Measurements from ENCODE around the gene TSPEAR. TPM values are rescaled to one million over a fixed set of nuclear protein-coding genes. Genes with fewer than 3 reads are reported as not detected.

The TSPEAR gene
- total RNA-seq, 4 donors from 2014 or later: not detected

DNA sequence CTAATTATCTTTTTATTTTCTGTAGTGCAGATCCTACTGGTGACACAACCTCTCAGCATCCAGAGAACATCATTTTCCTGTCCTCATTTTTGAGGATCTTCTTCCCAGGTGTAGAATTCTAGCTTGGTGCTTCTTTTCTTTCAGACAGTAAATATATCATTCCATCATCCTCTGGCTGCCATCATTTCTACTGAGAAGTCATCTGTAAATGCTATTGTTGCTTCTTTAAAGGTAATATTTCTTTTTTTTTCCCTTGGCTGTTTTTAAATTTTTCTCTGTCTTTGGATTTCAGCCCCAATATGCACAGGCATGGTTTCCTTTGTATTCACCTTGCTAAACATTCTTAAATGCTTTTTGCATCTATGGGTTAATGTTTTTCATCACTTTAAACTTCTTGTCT is 87.8 kb downstream of the TSPEAR start:
- H3K4me3 ChIP-seq: no peak overlapping the region
- peaks cover 0 to 50% (median 9%) of the 10 kb centered on the region in 4 donors for H3K9me3 ChIP-seq
- H3K27me3 ChIP-seq: peaks cover 0 to 12% of the 10 kb centered on the region in 2 donors
- H3K36me3 ChIP-seq: no peaks in the 10 kb centered on the region
- H3K27ac ChIP-seq: no peak overlapping the region
- DNase-seq (ENCODE audit: low spot score in 2 of 2): no peak
- TF ChIP-seq EP300 (IDR thresholded peaks at IDR 0.05) (no peak), POLR2A (IDR thresholded peaks at IDR 0.05) (no peak)
- TF ChIP-seq, protein P1, sequence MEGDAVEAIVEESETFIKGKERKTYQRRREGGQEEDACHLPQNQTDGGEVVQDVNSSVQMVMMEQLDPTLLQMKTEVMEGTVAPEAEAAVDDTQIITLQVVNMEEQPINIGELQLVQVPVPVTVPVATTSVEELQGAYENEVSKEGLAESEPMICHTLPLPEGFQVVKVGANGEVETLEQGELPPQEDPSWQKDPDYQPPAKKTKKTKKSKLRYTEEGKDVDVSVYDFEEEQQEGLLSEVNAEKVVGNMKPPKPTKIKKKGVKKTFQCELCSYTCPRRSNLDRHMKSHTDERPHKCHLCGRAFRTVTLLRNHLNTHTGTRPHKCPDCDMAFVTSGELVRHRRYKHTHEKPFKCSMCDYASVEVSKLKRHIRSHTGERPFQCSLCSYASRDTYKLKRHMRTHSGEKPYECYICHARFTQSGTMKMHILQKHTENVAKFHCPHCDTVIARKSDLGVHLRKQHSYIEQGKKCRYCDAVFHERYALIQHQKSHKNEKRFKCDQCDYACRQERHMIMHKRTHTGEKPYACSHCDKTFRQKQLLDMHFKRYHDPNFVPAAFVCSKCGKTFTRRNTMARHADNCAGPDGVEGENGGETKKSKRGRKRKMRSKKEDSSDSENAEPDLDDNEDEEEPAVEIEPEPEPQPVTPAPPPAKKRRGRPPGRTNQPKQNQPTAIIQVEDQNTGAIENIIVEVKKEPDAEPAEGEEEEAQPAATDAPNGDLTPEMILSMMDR (IDR thresholded peaks at IDR 0.05): no peak
- H3K4me1 ChIP-seq: no peaks in the 10 kb centered on the region

DNA sequence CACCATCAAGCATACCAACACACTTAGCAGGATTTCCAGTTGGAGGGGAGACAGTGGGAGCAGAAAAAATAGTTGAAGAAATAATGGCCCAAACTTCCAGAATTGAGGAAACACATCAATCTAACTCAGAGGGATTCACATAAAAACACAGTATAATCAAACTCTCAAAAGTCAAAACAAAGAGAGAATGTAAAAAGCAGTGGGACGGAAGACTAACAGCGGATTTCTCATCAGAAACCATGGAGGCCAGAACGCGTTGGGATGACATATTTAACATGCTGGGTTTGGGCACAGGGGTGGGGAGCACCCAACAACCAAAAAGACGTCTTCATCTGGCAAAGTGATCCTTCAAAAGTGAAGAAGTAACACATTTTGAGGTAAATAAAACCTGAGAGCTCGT is 91.5 kb downstream of the TSPEAR start:
- WGBS, 2 donors: 84 to 86% methylated on average over 6 of the region's 6 CpGs

DNA sequence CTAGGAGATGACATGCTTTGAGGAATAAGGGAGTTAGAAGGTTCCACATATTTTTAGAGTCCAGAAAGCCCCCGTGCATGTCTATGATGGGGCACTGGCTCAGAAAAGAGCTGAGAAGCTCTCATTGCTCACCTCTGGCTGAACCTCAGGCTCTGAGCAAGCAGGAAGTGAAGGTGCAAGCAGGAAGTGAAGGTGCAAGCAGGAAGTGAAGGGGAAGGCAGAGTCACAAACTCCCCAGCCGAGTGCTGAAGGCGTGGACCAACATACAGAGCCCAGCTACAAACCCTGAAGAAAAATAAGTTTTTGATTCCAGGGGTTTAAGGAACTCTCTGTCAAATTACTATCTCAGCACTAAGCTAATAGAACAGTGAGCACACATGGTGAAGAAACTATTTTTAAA is 92.5 kb downstream of the TSPEAR start:
- Histone ChIP-seq H3K36me3 (no peaks in the 10 kb centered on the region), H3K4me3 (no peak overlapping the region), H3K27ac (peak overlapping the region in 1 of 4 donors; percentile 12), H3K27me3 (no peaks in the 10 kb centered on the region), H3K4me1 (no peaks in the 10 kb centered on the region), H3K9me3 (peaks cover 0 to 32% (median 5%) of the 10 kb centered on the region in 4 donors)
- DNase-seq (ENCODE audit: low spot score in 2 of 2): no peak
- TF ChIP-seq, protein P1 (IDR thresholded peaks at IDR 0.05): no peak
- no peak for TF ChIP-seq EP300 (IDR thresholded peaks at IDR 0.05)
- TF ChIP-seq POLR2A (IDR thresholded peaks at IDR 0.05): no peak
- WGBS, 2 donors: 59 to 70% methylated on average over 3 of the region's 3 CpGs

More for the DNA sequence above, 91.5 kb downstream of the TSPEAR start:
- H3K27ac ChIP-seq: no peak overlapping the region
- TF ChIP-seq, protein P1 (IDR thresholded peaks at IDR 0.05): no peak
- TF ChIP-seq POLR2A (IDR thresholded peaks at IDR 0.05) (no peak), EP300 (IDR thresholded peaks at IDR 0.05) (no peak)
- no peak for DNase-seq (ENCODE audit: low spot score in 2 of 2)
- H3K36me3 ChIP-seq: no peaks in the 10 kb centered on the region
- H3K9me3 ChIP-seq: peaks cover 0 to 42% (median 9%) of the 10 kb centered on the region in 4 donors
- no peaks in the 10 kb centered on the region for H3K4me1 ChIP-seq
- H3K4me3 ChIP-seq: no peak overlapping the region
- no peaks in the 10 kb centered on the region for H3K27me3 ChIP-seq

DNA sequence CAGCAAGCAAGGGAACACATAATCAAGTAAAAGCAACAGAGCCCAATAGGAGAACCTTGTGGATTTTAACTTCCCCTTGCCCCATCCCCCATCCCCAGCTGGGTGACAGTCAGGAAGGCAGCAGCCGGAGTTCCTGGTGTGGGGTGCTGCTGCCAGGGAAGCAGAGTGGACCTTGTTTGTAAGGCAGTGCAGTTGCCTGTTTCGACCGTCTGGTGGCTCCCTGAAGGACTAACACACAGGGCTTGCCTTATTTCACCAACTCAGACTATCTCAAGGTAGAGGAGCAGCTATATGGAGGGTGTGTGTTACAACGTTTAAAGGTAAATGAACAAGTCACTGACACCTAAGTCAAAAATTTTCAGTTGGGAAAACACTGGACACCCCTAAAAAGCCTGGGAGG is 92.9 kb downstream of the TSPEAR start:
- TF ChIP-seq EP300 (IDR thresholded peaks at IDR 0.05) (no peak), POLR2A (IDR thresholded peaks at IDR 0.05) (no peak)
- TF ChIP-seq, protein P1 (IDR thresholded peaks at IDR 0.05): no peak
- Histone ChIP-seq H3K4me3 (no peak overlapping the region), H3K27ac (peak overlapping the region in 1 of 4 donors; percentile 12), H3K4me1 (no peaks in the 10 kb centered on the region), H3K9me3 (peaks cover 0 to 28% (median 3%) of the 10 kb centered on the region in 4 donors), H3K36me3 (no peaks in the 10 kb centered on the region), H3K27me3 (no peaks in the 10 kb centered on the region)
- 10 to 23% methylated on average over 4 of the region's 4 CpGs for WGBS, 2 donors
- peak in 1 of 2 donors; percentile 25 for DNase-seq (ENCODE audit: low spot score in 2 of 2)

DNA sequence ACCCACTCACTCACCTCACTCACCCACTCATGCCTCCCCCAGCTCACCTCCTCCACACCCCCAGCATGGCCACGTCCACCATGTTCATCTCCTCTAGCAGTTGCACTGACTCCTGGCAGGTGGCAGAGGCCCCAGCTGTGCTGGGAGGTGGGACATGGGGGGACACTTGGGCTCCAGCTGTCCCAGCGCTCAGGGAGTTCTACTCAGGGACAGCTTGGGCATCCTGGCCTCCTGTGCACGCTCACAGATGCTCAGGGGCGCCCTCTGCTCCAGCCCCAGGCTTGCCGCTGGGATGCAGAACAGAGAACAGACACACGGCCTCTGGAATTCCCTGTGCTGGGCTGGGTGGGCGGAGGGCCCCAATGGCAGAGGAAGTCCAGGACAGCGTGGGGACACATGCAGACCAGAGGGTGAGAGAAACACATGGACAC is 94.3 kb downstream of the TSPEAR start:
- H3K4me1 ChIP-seq: no peaks in the 10 kb centered on the region
- WGBS, 2 donors: 30 to 41% methylated on average over 7 to 8 of the region's 8 CpGs
- TF ChIP-seq POLR2A (IDR thresholded peaks at IDR 0.05) (no peak), EP300 (IDR thresholded peaks at IDR 0.05) (no peak)
- TF ChIP-seq, protein P1 (IDR thresholded peaks at IDR 0.05): no peak
- no peak overlapping the region for H3K27ac ChIP-seq
- H3K27me3 ChIP-seq: no peaks in the 10 kb centered on the region
- peaks cover 0 to 21% (median 2%) of the 10 kb centered on the region in 4 donors for H3K9me3 ChIP-seq
- no peaks in the 10 kb centered on the region for H3K36me3 ChIP-seq
- no peak overlapping the region for H3K4me3 ChIP-seq
- DNase-seq (ENCODE audit: low spot score in 2 of 2): no peak
